ENCODE measurements around the gene GLRX5. TPM values are rescaled to one million over a fixed set of nuclear protein-coding genes. Genes with fewer than 3 reads are reported as not detected.

The GLRX5 gene
- total RNA-seq = 28.9 TPM
- 39.4 TPM for polyA plus RNA-seq

- no peaks in the 10 kb centered on the region for H3K36me3 ChIP-seq (ENCODE audit: insufficient read depth)
- H3K4me3 ChIP-seq (ENCODE audit: low read depth, low read length) = peak within 1 kb of the TSS; percentile 93
- H3K4me1 ChIP-seq (ENCODE audit: insufficient read depth) = peaks cover 2% of the 10 kb centered on the region
- WGBS = under 1% methylated on average over 97 of the region's 97 CpGs
- peak within 1 kb of the TSS; percentile 86 for H3K27ac ChIP-seq (ENCODE audit: low read depth)
- DNase-seq (ENCODE audit: extremely low spot score) = peak; percentile 100
These were observed at the start of gene GLRX5 for GRCh38 chr14:95534299-95535225. Gene GLRX5 (plus strand): TSS chr14:95535050. CDS start chr14:95535090, 40 bp downstream.

GRCh38 chr14:95485222-95485819 is 49.5 kb upstream of the GLRX5 start:
- no peak for DNase-seq (ENCODE audit: extremely low spot score)
- 71% methylated on average over 7 of the region's 7 CpGs for WGBS
- peaks cover 2% of the 10 kb centered on the region for H3K4me1 ChIP-seq (ENCODE audit: insufficient read depth)

GRCh38 chr14:95486875-95487668 is 47.8 kb upstream of the GLRX5 start:
- WGBS = 89% methylated on average over 15 of the region's 15 CpGs
- H3K4me1 ChIP-seq (ENCODE audit: insufficient read depth) = peaks cover 2% of the 10 kb centered on the region
- H3K4me3 ChIP-seq (ENCODE audit: low read depth, low read length) = no peak overlapping the region
- no peak for DNase-seq (ENCODE audit: extremely low spot score)
- no peak overlapping the region for H3K27ac ChIP-seq (ENCODE audit: low read depth)
- no peaks in the 10 kb centered on the region for H3K36me3 ChIP-seq (ENCODE audit: insufficient read depth)

More at GRCh38 chr14:95485222-95485819, 49.5 kb upstream of the GLRX5 start:
- Histone ChIP-seq H3K27ac (ENCODE audit: low read depth) (no peak overlapping the region), H3K36me3 (ENCODE audit: insufficient read depth) (no peaks in the 10 kb centered on the region), H3K4me3 (ENCODE audit: low read depth, low read length) (no peak overlapping the region)

GRCh38 chr14:95487669-95488084 is 47.2 kb upstream of the GLRX5 start:
- WGBS = 69% methylated on average over 3 of the region's 3 CpGs
- no peaks in the 10 kb centered on the region for H3K36me3 ChIP-seq (ENCODE audit: insufficient read depth)
- no peak for DNase-seq (ENCODE audit: extremely low spot score)
- H3K27ac ChIP-seq (ENCODE audit: low read depth) = no peak overlapping the region
- peaks cover 2% of the 10 kb centered on the region for H3K4me1 ChIP-seq (ENCODE audit: insufficient read depth)
- H3K4me3 ChIP-seq (ENCODE audit: low read depth, low read length) = no peak overlapping the region

- H3K4me1 ChIP-seq (ENCODE audit: insufficient read depth) = peaks cover 2% of the 10 kb centered on the region
These were observed 46.3 kb upstream of the GLRX5 start for GRCh38 chr14:95488376-95489213.

GRCh38 chr14:95489214-95490137 is 45.4 kb upstream of the GLRX5 start:
- Histone ChIP-seq H3K36me3 (ENCODE audit: insufficient read depth) (no peaks in the 10 kb centered on the region), H3K27ac (ENCODE audit: low read depth) (no peak overlapping the region), H3K4me1 (ENCODE audit: insufficient read depth) (no peaks in the 10 kb centered on the region), H3K4me3 (ENCODE audit: low read depth, low read length) (no peak overlapping the region)
- 88% methylated on average over 9 of the region's 9 CpGs for WGBS
- no peak for DNase-seq (ENCODE audit: extremely low spot score)

More at GRCh38 chr14:95488376-95489213, 46.3 kb upstream of the GLRX5 start:
- Histone ChIP-seq H3K4me3 (ENCODE audit: low read depth, low read length) (no peak overlapping the region), H3K27ac (ENCODE audit: low read depth) (no peak overlapping the region), H3K36me3 (ENCODE audit: insufficient read depth) (no peaks in the 10 kb centered on the region)
- no peak for DNase-seq (ENCODE audit: extremely low spot score)
- 84% methylated on average over 6 of the region's 6 CpGs for WGBS

GRCh38 chr14:95490138-95490509 is 44.7 kb upstream of the GLRX5 start:
- H3K36me3 ChIP-seq (ENCODE audit: insufficient read depth) = no peaks in the 10 kb centered on the region
- H3K27ac ChIP-seq (ENCODE audit: low read depth) = no peak overlapping the region
- no peaks in the 10 kb centered on the region for H3K4me1 ChIP-seq (ENCODE audit: insufficient read depth)
- H3K4me3 ChIP-seq (ENCODE audit: low read depth, low read length) = no peak overlapping the region
- DNase-seq (ENCODE audit: extremely low spot score) = no peak
- 90% methylated on average over 5 of the region's 5 CpGs for WGBS

GRCh38 chr14:95490727-95491451 is 44.0 kb upstream of the GLRX5 start:
- H3K27ac ChIP-seq (ENCODE audit: low read depth) = no peak overlapping the region
- no peak for DNase-seq (ENCODE audit: extremely low spot score)
- H3K4me1 ChIP-seq (ENCODE audit: insufficient read depth) = no peaks in the 10 kb centered on the region
- no peak overlapping the region for H3K4me3 ChIP-seq (ENCODE audit: low read depth, low read length)
- no peaks in the 10 kb centered on the region for H3K36me3 ChIP-seq (ENCODE audit: insufficient read depth)
- WGBS = 60% methylated on average over 10 of the region's 10 CpGs

- no peak for DNase-seq (ENCODE audit: extremely low spot score)
- H3K27ac ChIP-seq (ENCODE audit: low read depth) = no peak overlapping the region
- H3K4me1 ChIP-seq (ENCODE audit: insufficient read depth) = no peaks in the 10 kb centered on the region
- no peak overlapping the region for H3K4me3 ChIP-seq (ENCODE audit: low read depth, low read length)
- H3K36me3 ChIP-seq (ENCODE audit: insufficient read depth) = no peaks in the 10 kb centered on the region
- 88% methylated on average over 2 of the region's 2 CpGs for WGBS
These were observed 42.8 kb upstream of the GLRX5 start for GRCh38 chr14:95491936-95492608.

GRCh38 chr14:95493503-95493902 is 41.3 kb upstream of the GLRX5 start:
- Histone ChIP-seq H3K36me3 (ENCODE audit: insufficient read depth) (no peaks in the 10 kb centered on the region), H3K4me1 (ENCODE audit: insufficient read depth) (no peaks in the 10 kb centered on the region), H3K4me3 (ENCODE audit: low read depth, low read length) (no peak overlapping the region), H3K27ac (ENCODE audit: low read depth) (no peak overlapping the region)
- WGBS = 95% methylated on average over 5 of the region's 5 CpGs
- no peak for DNase-seq (ENCODE audit: extremely low spot score)

- no peak for DNase-seq (ENCODE audit: extremely low spot score)
- Histone ChIP-seq H3K27ac (ENCODE audit: low read depth) (no peak overlapping the region), H3K36me3 (ENCODE audit: insufficient read depth) (no peaks in the 10 kb centered on the region), H3K4me3 (ENCODE audit: low read depth, low read length) (no peak overlapping the region), H3K4me1 (ENCODE audit: insufficient read depth) (no peaks in the 10 kb centered on the region)
- WGBS = 95% methylated on average over 4 of the region's 4 CpGs
These were observed 40.9 kb upstream of the GLRX5 start for GRCh38 chr14:95493976-95494375.
